Measurements from ENCODE around the gene TRPM2. TPM values are rescaled to one million over a fixed set of nuclear protein-coding genes. Genes with fewer than 3 reads are reported as not detected.

The TRPM2 gene
- total RNA-seq, 1 donor from 2014 or later, result 3.9 TPM

DNA sequence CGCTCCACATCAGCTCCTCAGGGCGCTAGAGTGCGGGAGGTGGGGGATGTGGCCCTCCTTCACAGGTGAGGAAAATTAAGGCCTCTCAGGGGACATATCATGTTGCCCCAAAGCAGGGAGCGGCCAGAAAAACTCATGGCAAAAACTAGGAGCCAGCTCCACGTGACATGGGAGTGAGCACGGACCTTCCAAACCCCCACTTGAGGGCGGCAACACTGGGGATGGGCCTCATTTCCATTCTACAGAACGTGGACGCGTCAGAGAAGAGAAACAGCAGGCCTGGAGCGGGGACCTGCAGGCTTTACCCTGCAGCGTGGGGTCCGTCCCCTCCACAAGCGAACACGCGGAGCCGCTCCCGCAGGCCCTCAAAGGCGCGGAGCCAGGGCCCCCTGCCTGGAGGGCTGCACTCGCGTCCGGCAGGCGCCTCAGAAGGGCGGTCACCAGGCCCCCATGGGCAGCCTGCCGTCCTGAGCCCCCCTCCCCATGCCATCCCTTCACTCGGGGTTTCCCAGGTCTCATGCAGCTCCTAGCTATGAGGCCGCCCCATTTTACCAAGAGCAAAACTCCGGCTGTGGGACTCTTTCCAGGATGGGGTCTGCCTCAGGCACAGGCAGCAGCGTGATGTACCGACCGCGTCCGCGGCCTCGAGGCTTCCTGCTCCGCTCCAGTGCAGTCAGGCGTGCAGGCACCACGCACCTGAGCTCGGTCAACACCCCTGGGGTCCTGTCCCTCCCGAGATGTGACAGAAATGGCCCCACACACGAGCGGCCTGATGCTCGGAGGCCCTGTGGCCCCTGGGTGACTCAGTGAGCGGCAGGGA, 19.7 kb upstream of the TRPM2 start:
- H3K9me3 Mint-ChIP-seq, result no peaks in the 10 kb centered on the region
- ATAC-seq (ENCODE audit: low read depth), result no peak
- ChIA-PET CTCF (no interaction called here), POLR2A (interaction anchor here (0.7 to 0.9 kb wide), 2 partner anchors 27 to 322 kb away, joined by 3 to 4 read pairs; partner anchors contain the start of gene TRAPPC10)
- no peaks in the 10 kb centered on the region for H3K27me3 Mint-ChIP-seq
- TF ChIP-seq, protein P1, sequence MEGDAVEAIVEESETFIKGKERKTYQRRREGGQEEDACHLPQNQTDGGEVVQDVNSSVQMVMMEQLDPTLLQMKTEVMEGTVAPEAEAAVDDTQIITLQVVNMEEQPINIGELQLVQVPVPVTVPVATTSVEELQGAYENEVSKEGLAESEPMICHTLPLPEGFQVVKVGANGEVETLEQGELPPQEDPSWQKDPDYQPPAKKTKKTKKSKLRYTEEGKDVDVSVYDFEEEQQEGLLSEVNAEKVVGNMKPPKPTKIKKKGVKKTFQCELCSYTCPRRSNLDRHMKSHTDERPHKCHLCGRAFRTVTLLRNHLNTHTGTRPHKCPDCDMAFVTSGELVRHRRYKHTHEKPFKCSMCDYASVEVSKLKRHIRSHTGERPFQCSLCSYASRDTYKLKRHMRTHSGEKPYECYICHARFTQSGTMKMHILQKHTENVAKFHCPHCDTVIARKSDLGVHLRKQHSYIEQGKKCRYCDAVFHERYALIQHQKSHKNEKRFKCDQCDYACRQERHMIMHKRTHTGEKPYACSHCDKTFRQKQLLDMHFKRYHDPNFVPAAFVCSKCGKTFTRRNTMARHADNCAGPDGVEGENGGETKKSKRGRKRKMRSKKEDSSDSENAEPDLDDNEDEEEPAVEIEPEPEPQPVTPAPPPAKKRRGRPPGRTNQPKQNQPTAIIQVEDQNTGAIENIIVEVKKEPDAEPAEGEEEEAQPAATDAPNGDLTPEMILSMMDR (IDR thresholded peaks at IDR 0.05), result no peak
- intact Hi-C loops (cut with micrococcal nuclease), result loop anchor here (10.0 kb wide), 1 partner anchor 591 kb away; the partner anchor contains the start of gene ITGB2
- H3K4me3 Mint-ChIP-seq, result no peak overlapping the region
- no peak overlapping the region for H3K27ac Mint-ChIP-seq
- peaks cover 34% of the 10 kb centered on the region for H3K36me3 Mint-ChIP-seq (ENCODE audit: low read depth)
- H3K4me1 Mint-ChIP-seq, result peaks cover 10% of the 10 kb centered on the region
- DNase-seq, result no peak

DNA sequence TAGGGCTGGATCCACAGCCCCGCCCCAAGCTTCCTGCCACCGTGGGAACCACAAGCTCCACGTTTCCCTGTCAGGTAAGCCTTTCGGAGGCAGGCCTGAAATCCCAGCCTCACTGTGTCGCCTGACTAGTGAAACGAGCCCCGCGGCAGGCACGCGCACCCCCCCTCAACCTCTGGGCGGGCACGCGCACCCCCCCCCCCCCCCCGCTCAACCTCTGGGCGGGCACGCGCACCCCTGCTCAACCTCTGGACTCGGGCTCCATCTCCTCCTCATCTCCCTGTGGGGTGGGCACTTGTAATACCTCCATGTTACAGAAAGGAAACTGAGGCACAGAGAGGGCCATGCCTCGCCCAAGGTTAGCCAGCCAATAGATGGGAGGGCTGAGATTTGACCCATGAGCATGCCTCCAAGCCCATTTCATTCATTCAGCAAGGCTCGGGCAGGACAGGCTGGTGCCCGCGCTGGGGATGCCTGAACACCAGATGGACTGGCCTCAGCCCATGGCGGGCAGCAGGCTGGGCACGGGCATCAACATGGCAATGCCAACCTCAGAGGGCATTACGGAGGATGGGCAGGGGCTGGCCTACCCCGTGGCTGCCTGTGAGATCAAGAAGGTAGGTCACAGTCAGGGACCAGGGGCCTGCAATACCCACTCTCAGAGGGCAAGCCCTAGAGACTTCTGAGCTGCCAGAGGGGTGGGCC, 18.9 kb upstream of the TRPM2 start:
- Mint-ChIP-seq H3K4me3 (no peak overlapping the region), H3K4me1 (peaks cover 13% of the 10 kb centered on the region), H3K9me3 (no peaks in the 10 kb centered on the region), H3K27me3 (no peaks in the 10 kb centered on the region), H3K36me3 (ENCODE audit: low read depth) (peaks cover 36% of the 10 kb centered on the region), H3K27ac (no peak overlapping the region)
- ChIA-PET CTCF (interaction anchor here (0.7 kb wide), 1 partner anchor 37 kb away, joined by 3 read pairs; no protein-coding TSS in a partner anchor), POLR2A (no interaction called here)
- TF ChIP-seq, protein P1 (IDR thresholded peaks at IDR 0.05), result no peak
- no peak for DNase-seq
- intact Hi-C loops (cut with micrococcal nuclease), result loop anchor here (5.0 to 10.0 kb wide), 2 partner anchors 458 to 590 kb away; partner anchors contain the start of gene ITGB2
- ATAC-seq (ENCODE audit: low read depth), result no peak

DNA sequence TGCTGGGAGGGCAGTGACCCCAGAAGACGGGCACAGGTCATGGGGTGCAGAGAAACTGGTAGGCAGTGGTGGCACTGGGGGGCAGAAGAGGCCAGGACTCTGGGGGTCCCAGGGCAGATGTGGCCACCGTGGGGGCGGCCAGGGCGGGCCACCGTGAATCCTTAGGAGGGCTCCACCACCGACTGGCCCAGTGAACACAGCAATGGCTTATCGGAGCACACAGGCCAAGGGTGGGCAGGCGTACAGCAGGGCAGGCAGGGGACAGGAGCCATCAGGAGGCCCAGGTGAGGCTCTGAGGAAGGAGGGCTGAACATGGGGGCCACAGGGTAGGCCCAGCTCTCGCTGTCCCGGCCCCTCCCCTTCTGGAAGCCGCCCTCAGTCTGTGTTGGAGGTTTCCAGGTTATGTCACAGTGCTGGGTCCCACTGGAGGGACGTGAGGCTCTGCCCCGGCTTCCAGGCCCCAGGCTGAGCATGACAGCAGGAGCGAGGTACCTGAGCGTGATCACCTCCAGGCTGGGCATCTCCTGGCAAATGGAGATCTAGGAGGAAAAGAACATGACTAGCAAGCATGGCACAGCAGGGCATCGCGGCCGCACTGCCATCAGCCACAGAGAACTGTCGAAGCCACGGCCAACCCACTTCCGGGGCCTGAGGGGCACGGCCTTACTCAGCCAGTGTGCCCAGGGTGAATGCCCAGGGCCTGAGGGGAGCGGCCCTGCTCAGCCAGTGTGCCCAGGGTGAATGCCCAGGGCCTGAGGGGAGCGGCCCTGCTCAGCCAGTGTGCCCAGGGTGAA, 18.0 kb upstream of the TRPM2 start:
- Mint-ChIP-seq H3K27ac (no peak overlapping the region), H3K9me3 (no peaks in the 10 kb centered on the region), H3K4me1 (peaks cover 23% of the 10 kb centered on the region), H3K4me3 (no peak overlapping the region), H3K27me3 (no peaks in the 10 kb centered on the region), H3K36me3 (ENCODE audit: low read depth) (peaks cover 38% of the 10 kb centered on the region)
- POLR2A ChIA-PET, result no interaction called here
- ATAC-seq (ENCODE audit: low read depth) (no peak), DNase-seq (no peak)
- intact Hi-C loops (cut with micrococcal nuclease), result loop anchor here (5.0 to 10.0 kb wide), 2 partner anchors 457 to 589 kb away; partner anchors contain the start of gene ITGB2
- CTCF ChIA-PET, result interaction anchor here (0.7 kb wide), 1 partner anchor 38 kb away, joined by 3 read pairs; no protein-coding TSS in a partner anchor
- TF ChIP-seq, protein P1 (IDR thresholded peaks at IDR 0.05), result no peak

DNA sequence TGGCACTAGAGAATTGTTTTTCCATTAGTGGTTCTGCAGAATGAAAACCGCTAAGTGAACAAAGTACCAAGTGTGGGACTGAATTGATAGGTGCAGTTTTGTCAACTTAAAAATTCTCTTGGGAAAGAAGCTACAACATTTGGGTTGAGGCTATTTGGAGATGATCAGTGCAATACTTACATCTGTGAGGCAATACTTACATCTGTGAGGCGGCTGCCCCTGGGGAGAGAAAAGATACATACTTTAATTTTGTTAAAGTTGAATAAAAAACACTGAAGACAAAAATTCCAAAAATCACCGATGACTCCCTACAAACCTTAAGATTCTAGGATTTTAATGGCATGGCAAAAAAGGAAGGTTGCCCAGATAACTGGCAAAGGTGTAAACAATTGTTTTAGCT, 16.0 kb upstream of the TRPM2 start:
- Mint-ChIP-seq H3K9me3 (no peaks in the 10 kb centered on the region), H3K27ac (peak overlapping the region; percentile 85), H3K36me3 (ENCODE audit: low read depth) (peaks cover 31% of the 10 kb centered on the region), H3K27me3 (no peaks in the 10 kb centered on the region), H3K4me3 (peak overlapping the region; percentile 66), H3K4me1 (peaks cover 24% of the 10 kb centered on the region)
- ATAC-seq (ENCODE audit: low read depth), result no peak
- ChIA-PET POLR2A (interaction anchor here (2.5 to 3.2 kb wide), 2 partner anchors 9 to 16 kb away, joined by 9 to 19 read pairs; partner anchors contain the start of gene TRPM2), CTCF (interaction anchor here (1.0 kb wide), 1 partner anchor 39 kb away, joined by 3 read pairs; no protein-coding TSS in a partner anchor)
- intact Hi-C loops (cut with micrococcal nuclease), result loop anchor here (5.0 to 10.0 kb wide), 2 partner anchors 455 to 587 kb away; partner anchors contain the start of gene ITGB2
- TF ChIP-seq, protein P1 (IDR thresholded peaks at IDR 0.05), result no peak
- DNase-seq, result no peak

All from activated B cell treated with CpG ODN at 0.5 μM for 24 hours (primary cell).